HepG2 (cell line): ENCODE results near the gene BOLL. TPM values are rescaled to one million over a fixed set of nuclear protein-coding genes. Genes with fewer than 3 reads are reported as not detected.

ENCODE experiments used
- ATAC-seq: fragments of 200-7000 bp; cut with Tn5 transposase; 3 replicates; pipeline ENCODE4 v1.9.1; 2020; ENCODE audit warnings: mild to moderate bottlenecking, moderate library complexity
- BruUV-seq: library from RNA; stranded (reverse); fragments of 400-500 nt; replicated peaks from 2 replicates; lab custom pipeline; 2021; lab: Mats Ljungman, UMichigan
- CTCF ChIA-PET: fragments of 300-600 bp; formaldehyde crosslinking; extraction: SDS; loops from one replicate; lab custom pipeline; 2021; ENCODE audit warnings: low total read pairs, inconsistent platforms, low intra/inter-chr PET ratio; lab: Yijun Ruan, JAX
- POLR2A ChIA-PET: fragments of 350-600 bp; sonication (Branson Sonifier 250); formaldehyde crosslinking; loops from one replicate; lab custom pipeline; 2020; ENCODE audit warnings: antibody characterized with exemption, inconsistent platforms; lab: Yijun Ruan, JAX
- DNase-seq: peaks from one replicate; pipeline ENCODE4 v3.0.0-alpha.2; 2015; ENCODE audit warnings: low spot score
- FAIRE-seq: peaks from 3 replicates; lab custom pipeline; 2011; peaks lifted over from hg19 to GRCh38; lab: Jason Lieb, UNC
- H2AFZ ChIP-seq: one replicate; pipeline ENCODE4 v1.6.1; 2011; ENCODE audit warnings: low read length, inconsistent platforms
- H3K27ac ChIP-seq: fragments of 300-600 bp; 3 replicates; pipeline ENCODE4 v1.8.0; 2011; ENCODE audit warnings: mixed run types, mild to moderate bottlenecking, mixed read lengths, low read length, inconsistent platforms; ENCODE audit not compliant: insufficient read depth; ENCODE audit errors: extremely low read length
- H3K27me3 ChIP-seq, 2 experiments: fragments of 200-600 bp in 1 of 2; 2 replicates in 1 of 2; 3 replicates in 1 of 2; pipeline versions ENCODE4 v1.6.0 to v1.8.0; 2011; ENCODE audit warnings: low read length in 2 of 2, mild to moderate bottlenecking in 2 of 2, moderate library complexity in 2 of 2, inconsistent platforms in 1 of 2; ENCODE audit not compliant: insufficient read depth in 2 of 2, control insufficient read depth in 1 of 2
- H3K36me3 ChIP-seq, 2 experiments: fragments of 200-600 bp in 1 of 2; replicated peaks in 1 of 2; 2 replicates in 1 of 2; 3 replicates in 1 of 2; pipeline versions ENCODE4 v1.5.1 to v1.8.0; 2011; ENCODE audit warnings: low read length in 2 of 2, inconsistent platforms in 1 of 2; ENCODE audit not compliant: insufficient read depth in 2 of 2, control insufficient read depth in 1 of 2
- H3K4me1 ChIP-seq: 2 replicates; pipeline ENCODE4 v1.5.1; 2012; ENCODE audit warnings: low read length, inconsistent platforms; ENCODE audit not compliant: insufficient read depth
- H3K4me2 ChIP-seq: 2 replicates; pipeline ENCODE4 v1.6.0; 2011; ENCODE audit warnings: low read depth, low read length, inconsistent platforms
- H3K4me3 ChIP-seq, 3 experiments: fragments of 200-600 bp in 1 of 3; sonication (generic), shearing (Covaris generic) in 1 of 3; replicated peaks in 1 of 3; 2 replicates each; pipeline ENCODE4 v1.5.1; 2011 to 2016; ENCODE audit warnings: low read length in 3 of 3, inconsistent platforms in 2 of 3, low read depth in 2 of 3, mild to moderate bottlenecking in 2 of 3, control low read depth in 1 of 3, mixed read lengths in 1 of 3; ENCODE audit not compliant: insufficient read depth in 1 of 3
- H3K79me2 ChIP-seq: one replicate; pipeline ENCODE4 v1.6.1; 2011; ENCODE audit warnings: low read length, inconsistent platforms; ENCODE audit not compliant: insufficient read depth
- H3K9ac ChIP-seq: 2 replicates; pipeline ENCODE4 v1.6.0; 2011; ENCODE audit warnings: mild to moderate bottlenecking, low read depth, low read length, inconsistent platforms; ENCODE audit not compliant: insufficient read depth
- H3K9me3 ChIP-seq: 2 replicates; pipeline ENCODE4 v1.5.1; 2012; ENCODE audit warnings: mild to moderate bottlenecking, low read length
- H4K20me1 ChIP-seq: 2 replicates; pipeline ENCODE4 v1.6.0; 2011; ENCODE audit warnings: inconsistent platforms, mild to moderate bottlenecking, low read length, moderate library complexity; ENCODE audit not compliant: insufficient read depth
- GMEB1 ChIP-seq: sonication (generic); formaldehyde crosslinking; IDR thresholded peaks from 2 replicates; pipeline ENCODE4 v1.5.1; 2020; ENCODE audit warnings: missing genetic modification reagents, mild to moderate bottlenecking, borderline replicate concordance
- PAWR ChIP-seq: sonication (generic); formaldehyde crosslinking; IDR thresholded peaks from 2 replicates; pipeline ENCODE4 v1.4.0; 2020; ENCODE audit warnings: missing genetic modification reagents, mild to moderate bottlenecking, borderline replicate concordance
- PCBP2 ChIP-seq: fragments of 200-400 bp; formaldehyde crosslinking; optimal IDR thresholded peaks from 2 replicates; pipeline ENCODE3; 2018; ENCODE audit warnings: low read length, low read depth; ENCODE audit not compliant: poor library complexity, severe bottlenecking
- TRAFD1 ChIP-seq: sonication (generic); formaldehyde crosslinking; IDR thresholded peaks from 2 replicates; pipeline ENCODE4 v1.5.1; 2020; ENCODE audit warnings: missing genetic modification reagents, mild to moderate bottlenecking, borderline replicate concordance
- ZNF414 ChIP-seq: sonication (generic); formaldehyde crosslinking; IDR thresholded peaks from 2 replicates; pipeline ENCODE4 v1.5.0; 2020; ENCODE audit warnings: missing genetic modification reagents
- ZNF83 ChIP-seq: sonication (generic); formaldehyde crosslinking; IDR thresholded peaks from 2 replicates; pipeline ENCODE4 v1.4.0; 2020; ENCODE audit warnings: missing genetic modification reagents, mild to moderate bottlenecking, borderline replicate concordance
- WGBS: methylation state at CpG from one replicate; pipeline ENCODE4 v1.1.6; 2017; ENCODE audit warnings: low lambda C conversion rate; 5-methylcytosine and 5-hydroxymethylcytosine counted together
- in situ Hi-C: cut with HindIII; loops from 2 replicates; pipeline ENCODE4 v1.10.0; 2017; ENCODE audit warnings: low pct_unique_long_range_greater_than_20kb; ENCODE audit not compliant: extremely low pct_ligation_motif_present
- intact Hi-C: fragments of 100-400 bp; cut with micrococcal nuclease; formaldehyde crosslinking; loops from one replicate; pipeline ENCODE4 v1.10.0; 2022; ENCODE audit not compliant: unreplicated experiment
- polyA plus RNA-seq, 8 experiments: library from polyadenylated mRNA; depleted of rRNA in 3 of 8; stranded (reverse) in 7 of 8; unstranded in 1 of 8; fragments of >200 nt; fragmentation: Illumina TruSeq in 4 of 8; extraction: Trizol in 4 of 8; gene quantifications; 2 replicates each; pipeline versions ENCODE4 v1.2.1 to v1.2.3, GENCODE V29; 2011 to 2016; ENCODE audit warnings: low read depth in 4 of 8, missing spikeins in 1 of 8, mixed read lengths in 1 of 8; ENCODE audit not compliant: insufficient read depth in 1 of 8
- total RNA-seq, 5 experiments: library from RNA; depleted of rRNA; stranded (reverse); fragments of >200 nt; fragmentation: Illumina TruSeq; extraction: Trizol; gene quantifications; 2 replicates each; pipeline ENCODE4 v1.2.3, GENCODE V29; 2016; ENCODE audit warnings: low read depth in 1 of 5

BOLL gene
- total and polyA plus RNA-seq, 2 of the 13 experiments (the other 11 are each of a cell fraction or from before 2014, with no cell fraction given) = not detected

GRCh38 chr2:197814526-197814925 lies 29.4 kb upstream of the BOLL start:
- Histone ChIP-seq H3K9ac (no peak overlapping the region), H3K27me3 (0 out of 5 replicates have a peak, but pooled peaks cover 0 to 4% of the 10 kb centered on the region in 2 experiments), H2AFZ (no peak overlapping the region), H3K4me1 (no peaks in the 10 kb centered on the region), H4K20me1 (no peaks in the 10 kb centered on the region), H3K4me2 (no peak overlapping the region), H3K9me3 (no peaks in the 10 kb centered on the region), H3K4me3 (no peak overlapping the region), H3K79me2 (no peaks in the 10 kb centered on the region), H3K36me3 (no peaks in the 10 kb centered on the region), H3K27ac (no peak overlapping the region)
- ATAC-seq (no peak), FAIRE-seq (no peak), DNase-seq (no peak)
- WGBS = 0% methylated on average over 2 of the region's 2 CpGs
- BruUV-seq = no TSS peak
- intact Hi-C loops = no loop called here
- no peak for TF ChIP-seq ZNF83 (CRISPR knock-in tag)
- no peak for TF ChIP-seq PCBP2
- TF ChIP-seq TRAFD1 (CRISPR knock-in tag) = no peak
- TF ChIP-seq ZNF414 (CRISPR knock-in tag) = no peak
- TF ChIP-seq PAWR (CRISPR knock-in tag) = no peak
- no peak for TF ChIP-seq GMEB1 (CRISPR knock-in tag)
- ChIA-PET CTCF (no interaction called here), POLR2A (no interaction called here)
- in situ Hi-C loops = no loop called here
